ENCODE results near the gene SRP68.
"Not testable (repeated sequence)": the region's sequence is repeated elsewhere in the genome, so short reads cannot be mapped to it uniquely, and the experiment has no call there.

Gene SRP68

DNA sequence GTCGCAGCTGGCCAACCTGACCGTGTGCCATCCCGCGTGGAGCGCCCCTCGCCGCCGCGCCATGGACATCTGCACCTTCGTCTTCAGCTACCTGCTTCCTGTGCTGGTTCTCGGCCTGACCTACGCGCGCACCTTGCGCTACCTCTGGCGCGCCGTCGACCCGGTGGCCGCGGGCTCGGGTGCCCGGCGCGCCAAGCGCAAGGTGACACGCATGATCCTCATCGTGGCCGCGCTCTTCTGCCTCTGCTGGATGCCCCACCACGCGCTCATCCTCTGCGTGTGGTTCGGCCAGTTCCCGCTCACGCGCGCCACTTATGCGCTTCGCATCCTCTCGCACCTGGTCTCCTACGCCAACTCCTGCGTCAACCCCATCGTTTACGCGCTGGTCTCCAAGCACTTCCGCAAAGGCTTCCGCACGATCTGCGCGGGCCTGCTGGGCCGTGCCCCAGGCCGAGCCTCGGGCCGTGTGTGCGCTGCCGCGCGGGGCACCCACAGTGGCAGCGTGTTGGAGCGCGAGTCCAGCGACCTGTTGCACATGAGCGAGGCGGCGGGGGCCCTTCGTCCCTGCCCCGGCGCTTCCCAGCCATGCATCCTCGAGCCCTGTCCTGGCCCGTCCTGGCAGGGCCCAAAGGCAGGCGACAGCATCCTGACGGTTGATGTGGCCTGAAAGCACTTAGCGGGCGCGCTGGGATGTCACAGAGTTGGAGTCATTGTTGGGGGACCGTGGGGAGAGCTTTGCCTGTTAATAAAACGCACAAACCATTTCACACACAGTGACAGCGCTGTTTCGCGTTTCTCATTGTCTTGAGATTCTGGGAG, 4.7 kb upstream of the SRP68 start:
- no peak for DNase-seq (ENCODE audit: low read depth)

DNA sequence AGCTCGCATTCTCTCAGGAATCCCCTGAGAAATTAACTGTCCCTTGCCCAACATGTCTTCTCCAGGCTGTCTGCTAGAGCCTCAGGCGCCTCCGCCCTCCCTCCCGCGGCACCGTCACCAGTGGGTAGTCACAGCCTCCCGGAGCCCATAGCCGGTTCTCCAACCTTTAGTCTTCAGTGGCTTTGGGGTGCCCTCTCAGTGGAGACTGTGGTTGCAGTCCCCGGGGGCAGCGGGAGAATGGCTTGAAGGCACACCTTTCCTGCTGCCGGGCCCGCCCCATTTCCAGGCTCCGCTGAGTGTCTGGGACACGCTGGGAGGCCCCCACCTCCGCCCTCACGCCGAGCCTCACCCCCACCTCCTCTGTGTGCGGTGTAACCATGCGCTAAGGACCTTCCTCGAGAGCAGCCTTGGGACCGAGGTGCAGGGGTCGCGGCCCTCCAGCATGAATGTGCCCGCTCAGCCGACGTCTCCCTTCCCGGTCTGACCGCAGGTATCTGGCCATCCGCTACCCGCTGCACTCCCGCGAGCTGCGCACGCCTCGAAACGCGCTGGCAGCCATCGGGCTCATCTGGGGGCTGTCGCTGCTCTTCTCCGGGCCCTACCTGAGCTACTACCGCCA, 3.9 kb upstream of the SRP68 start:
- DNase-seq (ENCODE audit: low read depth), result no peak

DNA sequence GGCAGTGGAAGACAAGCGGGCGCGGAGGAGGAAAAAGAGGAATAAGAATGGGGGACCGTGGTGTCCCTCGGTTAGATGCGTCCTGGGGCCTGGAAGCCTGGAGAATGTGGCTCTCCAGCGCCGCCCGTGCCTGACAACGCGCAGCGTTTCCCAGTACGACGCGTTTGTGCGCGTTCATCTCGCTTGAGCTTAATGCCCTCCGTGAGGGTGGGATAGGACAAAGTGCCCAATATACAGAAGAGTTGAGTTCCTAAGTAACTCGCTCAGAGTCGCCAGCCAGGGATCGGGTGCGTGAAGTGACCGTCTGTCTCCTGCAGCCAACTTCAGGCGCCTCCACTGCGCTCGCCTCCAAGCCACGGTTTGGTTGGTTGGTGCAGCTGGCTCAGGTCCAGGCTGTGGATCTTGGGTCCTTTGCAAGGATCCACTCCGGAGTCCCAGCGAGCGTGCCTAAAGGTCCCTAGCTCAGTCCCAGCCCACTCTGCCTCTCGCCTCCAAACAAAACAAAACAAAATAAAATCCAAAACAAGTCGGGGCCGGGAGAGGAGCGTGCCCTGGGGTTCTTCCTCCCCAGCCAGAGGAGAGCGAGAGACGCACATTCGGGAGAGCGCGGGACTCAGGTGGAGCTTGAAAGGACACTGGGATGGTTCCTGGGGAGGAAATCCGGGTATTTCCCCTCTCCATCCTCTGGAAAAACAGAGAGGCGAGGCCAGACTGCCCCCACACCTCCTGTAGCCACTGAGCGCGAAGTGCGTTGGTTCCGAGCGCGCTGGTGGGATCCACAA, 3.2 kb upstream of the SRP68 start:
- no peak for DNase-seq (ENCODE audit: low read depth)

DNA sequence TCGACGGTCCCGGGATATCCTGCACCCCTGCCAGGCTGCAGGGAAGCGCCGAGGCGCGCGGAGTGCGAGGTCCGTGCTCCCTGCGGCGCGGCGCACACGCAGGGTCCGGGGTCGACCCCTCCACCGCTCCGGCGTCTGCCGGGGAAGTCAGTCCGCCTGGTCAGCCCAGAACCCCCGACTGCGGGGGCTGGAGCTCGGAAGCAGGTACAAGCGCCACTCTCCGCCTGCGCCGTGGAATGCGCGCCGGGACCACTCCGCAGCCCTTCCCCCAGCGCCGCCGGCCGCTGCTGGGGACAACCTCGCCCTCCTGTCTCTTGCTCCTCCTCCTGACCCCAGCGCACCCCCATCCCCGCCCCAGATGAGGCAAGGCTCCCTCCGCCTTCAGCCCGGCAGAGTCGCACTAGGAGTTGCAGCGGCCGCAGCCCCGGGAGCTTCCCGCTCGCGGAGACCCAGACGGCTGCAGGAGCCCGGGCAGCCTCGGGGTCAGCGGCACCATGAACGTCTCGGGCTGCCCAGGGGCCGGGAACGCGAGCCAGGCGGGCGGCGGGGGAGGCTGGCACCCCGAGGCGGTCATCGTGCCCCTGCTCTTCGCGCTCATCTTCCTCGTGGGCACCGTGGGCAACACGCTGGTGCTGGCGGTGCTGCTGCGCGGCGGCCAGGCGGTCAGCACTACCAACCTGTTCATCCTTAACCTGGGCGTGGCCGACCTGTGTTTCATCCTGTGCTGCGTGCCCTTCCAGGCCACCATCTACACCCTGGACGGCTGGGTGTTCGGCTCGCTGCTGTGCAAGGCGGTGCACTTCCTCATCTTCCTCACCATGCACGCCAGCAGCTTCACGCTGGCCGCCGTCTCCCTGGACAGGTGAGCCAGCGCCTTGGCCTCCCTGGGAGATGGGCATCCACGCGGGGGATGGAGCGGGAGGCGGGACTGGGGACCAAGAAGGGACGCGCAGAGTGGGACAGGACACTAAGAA, 2.4 kb upstream of the SRP68 start, which contains the start of gene GALR2:
GALR2 (plus strand) TSS at position 392 of the 974 bp plus-strand sequence; CDS start at position 495, 103 bp downstream.
- DNase-seq (ENCODE audit: low read depth), result no peak

DNA sequence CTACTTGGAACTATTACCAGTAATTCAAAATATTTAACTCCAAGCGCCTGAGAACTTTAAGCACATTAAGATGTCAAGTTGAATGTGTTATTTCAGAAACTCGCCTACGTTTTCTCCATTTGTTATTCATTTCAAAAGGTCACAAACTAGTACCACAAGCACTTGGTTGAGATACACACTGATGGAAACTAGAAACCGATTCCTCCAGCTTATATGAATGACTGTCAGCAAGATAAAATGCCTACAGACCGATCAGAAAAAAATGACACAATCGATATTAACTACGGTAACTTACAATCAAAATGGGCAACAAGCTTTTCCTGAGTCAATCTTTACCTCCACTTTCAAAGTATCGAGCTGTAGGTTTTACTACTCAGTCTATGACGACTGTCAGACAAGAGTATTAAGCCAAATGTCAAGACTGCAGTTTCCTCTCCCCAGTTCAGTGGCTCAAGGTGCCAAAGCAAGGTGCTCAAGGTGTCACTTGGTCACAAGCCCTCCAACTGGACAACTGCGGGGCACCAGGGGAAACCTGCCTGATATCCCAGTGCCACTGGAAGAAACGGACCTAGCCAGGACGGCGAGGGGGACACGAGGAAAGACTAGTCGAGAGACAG, 678 bp downstream of the SRP68 start:
- no peak for DNase-seq (ENCODE audit: low read depth)

DNA sequence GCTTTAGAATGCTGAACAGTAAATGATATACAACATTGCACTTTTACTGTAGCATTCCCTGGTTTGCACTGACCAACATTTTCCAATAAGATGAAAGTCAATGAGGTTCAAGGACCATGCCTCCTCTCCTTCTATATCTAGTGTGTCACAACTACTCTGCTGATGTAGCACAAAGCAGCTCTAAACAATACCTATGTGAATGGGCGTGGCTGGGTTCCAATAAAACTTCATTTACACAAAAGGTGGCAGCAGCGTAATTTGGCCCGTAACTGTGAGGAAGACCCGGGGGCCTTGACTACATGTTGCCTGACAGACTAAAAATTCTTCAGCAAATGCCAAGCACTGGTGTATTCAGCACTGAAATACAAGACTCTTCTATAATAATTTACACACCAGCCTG, 6.5 kb downstream of the SRP68 start:
- DNase-seq (ENCODE audit: low read depth), result no peak

DNA sequence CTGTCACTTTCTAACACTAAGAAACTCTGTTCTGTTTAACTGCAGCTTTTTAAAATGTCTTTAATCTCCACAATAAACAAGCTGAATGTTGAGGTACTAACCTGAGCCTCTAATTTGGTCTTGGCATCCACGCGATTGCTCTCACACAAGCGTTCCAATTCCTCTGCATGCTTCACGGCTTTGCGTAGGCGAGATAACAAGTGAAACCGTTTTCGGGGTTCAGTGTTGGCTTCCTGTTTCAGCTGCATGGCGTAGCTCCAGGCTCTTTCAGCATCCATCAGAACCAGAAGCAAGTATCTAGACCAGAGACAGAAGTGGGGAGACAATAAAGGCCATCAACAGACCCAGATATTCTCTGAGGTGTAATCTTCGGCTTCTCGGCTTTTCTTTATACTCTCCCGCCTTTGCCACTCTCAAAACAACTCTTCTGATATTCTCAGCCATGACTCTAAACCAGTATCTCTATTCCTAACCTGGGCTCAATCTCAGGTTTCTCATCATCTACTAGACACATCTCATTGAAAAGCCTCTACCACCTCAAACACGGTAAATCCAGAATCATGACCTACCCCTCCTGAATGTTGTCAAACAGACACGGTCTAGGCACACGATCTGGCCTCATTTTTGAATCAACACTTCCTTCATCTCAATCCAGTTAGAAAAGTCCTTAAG, 8.3 kb downstream of the SRP68 start:
- no peak for DNase-seq (ENCODE audit: low read depth)

DNA sequence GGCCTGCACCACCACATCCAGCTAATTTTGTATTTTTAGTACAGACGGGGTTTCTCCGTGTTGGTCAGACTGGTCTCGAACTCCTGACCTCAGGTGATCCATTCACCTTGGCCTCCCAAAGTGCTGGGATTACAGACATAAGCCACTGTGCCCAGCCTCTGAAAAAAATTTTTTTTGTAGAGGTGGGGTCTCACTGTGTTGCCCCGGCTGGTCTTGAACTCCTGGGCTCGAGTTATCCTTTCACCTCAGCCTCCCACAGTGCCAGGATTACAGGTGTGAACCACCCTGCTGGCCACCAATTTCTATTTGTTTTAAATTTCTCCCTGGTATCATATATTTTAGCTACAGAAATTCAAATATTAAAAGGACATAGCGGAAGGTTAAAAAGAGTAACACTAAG, 14.1 kb downstream of the SRP68 start:
- not testable (repeated sequence) for DNase-seq (ENCODE audit: low read depth)

DNA sequence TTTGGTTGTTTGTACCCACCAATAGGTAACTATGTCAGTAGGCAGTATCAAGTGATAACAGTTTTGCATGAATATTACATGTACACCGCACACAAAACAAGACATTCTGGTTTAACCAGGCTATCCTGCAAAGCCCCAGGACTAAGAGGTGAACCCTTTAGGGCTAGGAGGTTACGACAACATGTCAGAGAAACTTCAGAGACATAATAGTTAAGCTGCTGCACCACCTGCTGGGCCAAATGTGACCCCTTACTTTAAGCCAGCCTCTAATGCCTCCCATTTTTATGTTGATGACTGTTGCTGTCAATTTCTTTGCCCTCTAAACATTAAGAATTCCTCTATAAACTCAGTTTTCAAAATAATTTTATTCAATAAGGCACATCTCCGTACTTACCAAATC, 15.4 kb downstream of the SRP68 start:
- DNase-seq (ENCODE audit: low read depth), result no peak

DNA sequence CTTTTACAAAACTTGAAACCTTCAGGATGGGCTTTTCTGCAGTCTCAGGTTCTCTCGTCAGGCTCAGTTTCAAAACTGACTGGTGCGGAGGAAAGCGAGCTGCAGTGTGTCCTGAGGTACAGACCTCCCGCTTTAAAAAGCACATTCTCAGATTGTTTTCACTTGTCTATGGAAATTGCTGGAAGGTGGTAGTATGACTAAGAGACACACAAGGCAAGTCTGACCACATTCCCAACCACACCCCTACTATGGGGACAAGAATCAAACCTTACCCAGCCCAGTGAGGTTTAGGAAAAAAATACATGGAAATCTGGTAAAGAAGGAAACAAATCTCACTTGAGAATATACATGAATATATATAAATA, 18.2 kb downstream of the SRP68 start:
- DNase-seq (ENCODE audit: low read depth), result peak; percentile 75

DNA sequence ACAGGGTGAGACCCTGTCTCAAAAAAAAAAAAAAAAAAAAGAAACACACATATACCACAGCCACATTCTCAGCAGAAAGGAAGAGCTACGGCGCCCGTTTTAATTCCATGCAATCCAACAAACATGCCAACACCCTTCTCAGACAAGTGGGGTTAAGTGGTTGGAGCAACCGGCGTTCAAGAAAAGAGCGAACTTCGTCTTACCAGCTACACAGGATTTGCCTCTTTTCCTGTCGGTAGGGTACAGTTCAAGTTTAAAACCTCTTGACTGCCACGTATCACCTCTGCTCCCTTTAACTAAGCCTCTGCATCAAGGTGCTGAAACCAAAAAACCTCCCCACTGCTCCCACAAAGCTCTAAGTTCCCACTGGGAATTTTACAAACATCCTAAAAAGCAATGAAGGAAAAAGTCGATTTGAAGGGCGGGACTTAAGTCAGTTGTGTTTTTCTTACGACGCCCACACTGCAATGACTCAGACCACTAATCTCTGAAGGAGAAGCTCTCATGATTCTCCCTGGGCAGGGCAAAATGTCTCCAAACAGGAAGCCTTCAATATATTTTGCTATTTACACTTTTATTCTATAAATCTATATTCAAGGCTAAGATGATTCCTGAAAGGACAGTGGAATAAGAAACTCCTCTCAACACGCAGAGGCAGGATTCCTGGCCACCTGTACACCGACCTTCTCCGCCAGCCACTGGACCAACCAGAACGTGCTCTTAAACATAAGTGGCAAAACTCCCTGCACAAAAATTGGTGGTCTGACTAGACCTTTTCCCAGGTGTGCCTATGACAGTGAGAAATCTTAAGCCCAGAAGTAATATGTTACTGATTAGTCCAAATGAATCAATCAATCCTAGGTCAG, 18.8 kb downstream of the SRP68 start:
- DNase-seq (ENCODE audit: low read depth), result peak; percentile 96

DNA sequence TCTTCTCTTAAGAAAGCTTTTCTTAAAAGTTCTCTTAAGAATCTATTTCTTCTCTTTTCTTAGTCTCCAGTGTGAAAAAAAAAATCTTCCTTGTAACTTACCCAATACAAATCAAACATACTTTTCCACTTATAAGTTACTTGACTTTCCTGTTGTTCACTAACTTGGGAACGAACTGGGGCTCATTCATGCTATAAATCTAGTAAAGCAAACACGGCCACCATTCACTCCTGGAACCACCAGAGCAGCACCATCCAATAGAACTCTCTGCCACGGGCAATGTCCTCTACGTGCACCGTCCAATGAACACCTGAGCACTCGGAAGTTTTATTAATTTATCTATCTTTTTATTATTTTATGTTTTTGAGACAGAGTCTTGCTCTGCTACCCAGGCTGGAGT, 20.8 kb downstream of the SRP68 start:
- DNase-seq (ENCODE audit: low read depth), result no peak

DNA sequence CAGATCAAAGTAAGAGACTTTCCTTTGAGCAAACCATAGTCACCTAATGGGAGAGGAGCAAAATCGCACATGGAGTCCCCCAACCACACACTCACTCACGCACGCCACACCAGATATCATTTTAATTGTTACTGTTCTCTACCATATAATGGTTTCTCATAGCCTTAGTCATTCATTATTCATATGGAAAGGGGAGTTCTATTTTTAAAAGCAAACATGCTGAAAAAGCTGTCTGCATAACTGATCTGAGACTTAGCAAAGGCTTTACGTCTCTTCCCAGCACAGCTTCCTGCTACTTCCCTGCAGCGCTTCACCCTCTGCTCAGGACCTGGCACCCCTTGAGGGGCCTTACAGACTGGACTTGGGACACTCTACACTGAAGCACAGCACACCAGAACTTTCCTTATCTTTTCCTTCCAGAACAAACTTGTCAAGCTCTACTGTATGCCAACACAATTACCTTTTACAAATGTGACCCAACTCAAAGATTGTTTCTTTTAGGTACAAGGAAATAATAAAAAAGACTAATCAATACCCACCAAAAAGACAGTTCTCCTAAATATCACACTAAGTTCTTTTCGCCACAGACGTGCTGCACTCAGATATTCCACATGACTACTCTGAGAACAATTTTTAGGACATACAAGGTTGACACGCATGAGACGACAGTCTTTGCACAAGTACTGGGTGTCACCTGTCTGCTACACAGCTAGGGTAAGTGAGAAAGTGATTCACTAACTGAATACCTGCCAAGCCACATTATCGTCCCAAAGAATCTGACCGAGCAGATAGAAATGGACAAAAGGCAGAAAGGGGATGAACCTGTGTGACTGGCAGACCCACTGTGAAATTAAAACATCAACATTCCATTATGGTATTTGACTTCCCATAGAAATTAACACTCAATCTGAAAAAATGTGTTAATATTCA, 21.5 kb downstream of the SRP68 start:
- DNase-seq (ENCODE audit: low read depth), result peak; percentile 50

DNA sequence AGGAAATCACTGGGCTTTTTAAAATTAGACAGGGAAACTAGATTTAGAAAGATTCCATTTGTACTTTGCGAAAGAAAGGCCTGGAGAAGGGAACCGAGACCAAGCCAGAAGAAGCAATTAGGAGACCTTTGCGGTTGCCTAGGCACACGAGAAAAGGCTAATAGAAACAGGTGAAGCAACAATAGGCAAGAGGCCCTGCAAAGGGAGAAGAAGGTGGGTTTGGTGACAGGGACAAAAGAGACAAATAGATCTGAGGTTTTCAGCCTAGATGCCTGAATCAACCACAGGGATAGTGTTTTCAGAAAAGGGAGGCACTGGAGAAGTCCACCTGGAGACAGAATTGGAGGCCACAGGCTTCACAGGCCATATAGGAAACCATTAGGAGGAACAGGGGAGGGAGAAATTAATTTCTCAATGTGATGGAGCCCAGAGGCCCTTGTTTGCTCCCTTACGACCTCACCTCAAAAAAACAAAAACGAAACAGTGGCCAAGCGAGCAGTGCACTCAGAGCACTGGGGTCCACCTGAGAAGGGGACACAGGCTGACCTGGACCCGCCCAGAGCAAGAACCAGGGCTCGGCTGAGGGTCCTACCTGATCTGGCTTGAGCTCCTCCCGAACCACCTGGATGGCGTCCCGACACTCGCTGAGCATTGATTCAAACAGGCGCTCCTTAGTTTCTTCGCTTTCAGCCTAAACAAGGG, 22.3 kb downstream of the SRP68 start:
- no peak for DNase-seq (ENCODE audit: low read depth)

DNA sequence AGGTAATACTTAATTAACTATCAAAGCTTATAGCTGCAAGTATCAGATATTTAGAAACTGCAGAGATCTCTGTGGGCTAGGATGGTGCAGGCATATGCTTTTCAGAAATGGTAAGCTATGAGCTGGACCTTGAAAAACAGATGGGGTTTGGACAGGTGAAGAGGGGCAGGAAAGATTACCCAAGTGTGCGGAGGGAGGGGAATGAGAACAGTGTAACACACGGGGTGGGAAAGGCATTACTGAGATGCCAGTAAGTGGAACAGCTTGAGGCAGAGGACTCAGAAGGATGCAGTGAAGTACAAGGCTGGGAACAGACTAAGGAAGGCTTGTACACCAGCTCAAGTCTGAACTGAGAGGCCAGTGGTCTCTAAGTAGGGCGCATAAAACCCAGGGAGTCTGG, 23.1 kb downstream of the SRP68 start:
- no peak for DNase-seq (ENCODE audit: low read depth)

DNA sequence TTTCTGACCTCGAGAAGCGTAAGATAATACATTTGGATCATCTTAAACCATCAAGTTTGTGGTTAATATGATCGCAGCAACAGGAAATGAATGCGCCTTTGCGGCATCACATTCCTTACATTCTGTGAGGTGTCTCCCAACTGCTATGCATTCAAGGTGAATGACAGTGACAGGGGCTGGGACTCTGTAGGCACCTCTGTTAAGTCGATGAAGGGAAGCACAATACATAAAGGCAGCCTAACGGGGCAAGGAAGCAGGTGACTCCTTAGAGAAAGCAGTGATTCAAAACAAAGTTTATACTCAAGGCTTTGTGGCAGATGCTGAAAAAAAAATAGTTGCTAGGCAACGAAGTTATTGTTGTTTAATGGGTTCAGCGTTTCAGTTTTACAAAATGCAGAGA, 23.6 kb downstream of the SRP68 start:
- DNase-seq (ENCODE audit: low read depth), result peak; percentile 87

DNA sequence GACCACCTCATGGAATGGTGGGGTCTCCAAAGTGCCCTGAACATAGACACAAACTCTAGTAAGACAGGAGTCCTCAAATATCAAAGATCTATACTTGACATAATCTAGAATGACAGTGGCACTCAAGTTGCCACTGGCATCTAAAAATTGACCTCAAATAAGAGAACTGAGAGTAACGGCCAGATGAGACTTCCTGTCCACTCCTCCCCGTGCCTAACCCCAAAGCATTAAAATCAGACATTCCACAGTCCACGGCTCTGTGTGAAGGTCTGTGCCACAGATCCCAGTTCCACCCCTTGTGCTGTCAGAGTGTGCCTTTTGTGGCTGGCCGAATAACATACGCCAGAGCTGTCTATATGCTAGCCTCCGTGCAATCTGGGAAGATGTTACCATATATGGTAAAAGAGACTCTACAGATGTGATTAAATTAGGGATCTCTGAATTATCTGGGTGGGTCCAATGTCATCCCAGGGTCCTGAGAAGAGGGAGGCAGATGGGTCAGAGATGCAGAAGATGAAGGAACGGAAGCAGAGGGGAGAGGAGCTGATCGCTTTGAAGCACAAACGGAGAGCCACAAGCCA, 24.2 kb downstream of the SRP68 start:
- peak; percentile 40 for DNase-seq (ENCODE audit: low read depth)

DNA sequence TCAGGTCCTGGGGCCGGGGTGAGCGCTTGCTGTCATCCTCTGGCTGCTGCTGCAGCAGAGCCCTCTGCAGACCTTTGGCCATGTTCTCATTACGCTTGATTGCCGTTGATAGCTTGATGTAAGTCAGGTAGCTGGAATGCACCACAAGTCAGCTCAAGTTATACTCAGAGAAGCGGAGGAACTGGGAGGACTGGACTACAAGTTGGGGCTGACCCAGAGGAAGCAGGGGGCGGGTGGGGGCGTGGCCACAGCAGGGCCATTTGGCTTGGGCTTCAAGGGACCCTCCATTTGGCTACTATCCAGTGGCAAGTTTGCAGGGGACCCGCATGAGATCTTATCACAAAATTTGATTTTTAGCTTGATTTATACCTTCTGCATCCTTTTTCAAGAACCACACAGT, 26.3 kb downstream of the SRP68 start:
- DNase-seq (ENCODE audit: low read depth), result peak; percentile 52

Data from iris pigment epithelial cell (primary cell).